ENCODE measurements around the gene CDH24.
"Not testable (repeated sequence)": the region's sequence is repeated elsewhere in the genome, so short reads cannot be mapped to it uniquely, and the experiment has no call there.

The CDH24 gene

DNA sequence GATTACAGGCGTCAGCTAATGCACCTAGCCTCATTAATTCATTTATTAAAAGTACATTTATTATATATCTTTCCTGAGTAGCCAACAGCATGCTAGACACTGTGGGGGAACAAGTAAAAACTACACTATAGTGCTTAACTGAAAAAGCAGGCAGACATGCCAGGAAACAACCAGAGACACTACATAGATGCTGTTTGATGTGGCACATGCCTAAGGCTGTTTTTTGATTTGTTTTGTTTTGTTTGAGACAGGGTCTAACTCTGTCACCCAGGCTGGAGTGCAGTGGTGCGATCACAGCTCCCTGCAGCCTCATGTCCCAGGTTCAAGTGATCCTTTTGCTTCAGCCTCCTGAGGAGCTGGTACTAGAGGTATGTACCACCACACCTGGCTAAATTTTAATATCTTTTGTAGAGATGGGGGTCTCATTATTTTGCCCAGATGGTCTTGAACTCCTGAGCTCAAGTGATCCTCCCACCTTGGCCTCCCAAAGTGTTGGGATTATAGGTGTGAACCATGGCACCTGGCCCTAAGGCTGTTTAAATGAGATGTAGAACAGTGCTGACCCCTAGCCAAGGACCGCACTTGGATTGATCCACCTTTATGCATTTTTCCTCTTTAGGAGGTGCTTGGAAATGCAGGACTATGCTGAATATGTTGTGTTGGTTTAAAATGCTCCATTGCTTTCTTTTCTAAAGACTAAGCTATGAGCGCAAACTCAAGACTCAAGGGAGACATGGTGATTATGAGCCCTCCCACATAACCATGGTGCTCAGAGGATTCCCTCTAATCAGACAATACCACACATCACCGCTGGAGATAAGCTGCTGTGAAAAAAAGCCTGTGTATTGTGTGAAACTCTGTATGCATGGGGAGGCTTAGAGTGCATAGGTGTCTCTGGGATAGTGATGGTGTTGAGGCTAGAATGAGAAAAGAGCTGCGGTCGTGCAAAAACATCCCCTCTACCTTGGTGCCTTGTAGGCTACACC lies 36.9 kb downstream of the CDH24 start:
- Histone ChIP-seq H3K27ac (no peak overlapping the region), H3K9me3 (no peaks in the 10 kb centered on the region), H3K4me1 (ENCODE audit: control insufficient read depth in 1 of 2, insufficient read depth in 1 of 2, low read depth in 1 of 2, low read length in 1 of 2) (peaks cover 5 to 9% of the 10 kb centered on the region in 2 experiments), H3K36me3 (no peaks in the 10 kb centered on the region), H3K27me3 (no peaks in the 10 kb centered on the region), H3K4me3 (ENCODE audit: low read depth in 1 of 2, low read length in 1 of 2) (no peak overlapping the region)
- TF ChIP-seq, protein P1, sequence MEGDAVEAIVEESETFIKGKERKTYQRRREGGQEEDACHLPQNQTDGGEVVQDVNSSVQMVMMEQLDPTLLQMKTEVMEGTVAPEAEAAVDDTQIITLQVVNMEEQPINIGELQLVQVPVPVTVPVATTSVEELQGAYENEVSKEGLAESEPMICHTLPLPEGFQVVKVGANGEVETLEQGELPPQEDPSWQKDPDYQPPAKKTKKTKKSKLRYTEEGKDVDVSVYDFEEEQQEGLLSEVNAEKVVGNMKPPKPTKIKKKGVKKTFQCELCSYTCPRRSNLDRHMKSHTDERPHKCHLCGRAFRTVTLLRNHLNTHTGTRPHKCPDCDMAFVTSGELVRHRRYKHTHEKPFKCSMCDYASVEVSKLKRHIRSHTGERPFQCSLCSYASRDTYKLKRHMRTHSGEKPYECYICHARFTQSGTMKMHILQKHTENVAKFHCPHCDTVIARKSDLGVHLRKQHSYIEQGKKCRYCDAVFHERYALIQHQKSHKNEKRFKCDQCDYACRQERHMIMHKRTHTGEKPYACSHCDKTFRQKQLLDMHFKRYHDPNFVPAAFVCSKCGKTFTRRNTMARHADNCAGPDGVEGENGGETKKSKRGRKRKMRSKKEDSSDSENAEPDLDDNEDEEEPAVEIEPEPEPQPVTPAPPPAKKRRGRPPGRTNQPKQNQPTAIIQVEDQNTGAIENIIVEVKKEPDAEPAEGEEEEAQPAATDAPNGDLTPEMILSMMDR (IDR thresholded peaks at IDR 0.05) = no peak

DNA sequence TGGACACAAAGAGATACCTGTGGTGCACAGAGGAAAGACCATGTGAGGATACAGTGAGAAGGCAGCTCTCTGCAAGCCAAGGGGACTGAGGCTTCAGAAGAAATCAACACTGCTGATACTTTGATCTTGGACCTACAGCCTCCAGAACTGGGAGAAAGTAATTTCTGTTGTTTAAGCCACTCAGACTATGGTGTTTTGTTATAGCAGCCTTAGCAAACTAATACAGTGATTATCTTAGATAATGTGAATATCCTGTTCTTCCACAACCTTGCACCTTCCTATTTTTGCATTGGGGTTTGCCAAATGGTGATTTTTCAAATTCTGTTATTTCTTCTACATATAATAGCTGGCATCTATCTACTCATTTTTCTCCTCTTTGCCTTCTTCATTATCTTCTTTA lies 39.2 kb downstream of the CDH24 start:
- H3K9me3 ChIP-seq = no peaks in the 10 kb centered on the region
- H3K4me3 ChIP-seq (ENCODE audit: low read depth in 1 of 2, low read length in 1 of 2) = no peak overlapping the region
- no peak overlapping the region for H3K27ac ChIP-seq

DNA sequence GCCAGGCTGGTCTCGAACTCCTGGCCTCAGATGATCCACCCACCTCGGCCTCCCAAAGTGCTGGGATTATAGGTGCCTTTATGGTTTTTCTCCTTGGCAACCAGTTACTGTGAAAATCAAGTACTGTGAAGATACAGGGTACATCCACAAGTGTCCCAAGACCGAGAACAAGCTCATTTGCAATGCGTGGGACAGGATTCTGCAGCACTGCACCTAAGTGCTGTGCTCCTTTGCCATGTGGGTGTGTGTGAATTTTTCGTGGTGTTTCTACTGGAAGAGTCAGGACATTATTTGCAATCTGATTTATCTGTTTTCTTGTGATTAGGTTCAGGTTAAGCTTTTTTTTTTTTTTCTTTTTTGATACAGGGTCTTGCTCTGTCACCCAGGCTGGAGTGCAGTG lies 40.2 kb downstream of the CDH24 start:
- no peaks in the 10 kb centered on the region for H3K27me3 ChIP-seq
- H3K4me1 ChIP-seq (ENCODE audit: control insufficient read depth in 1 of 2, insufficient read depth in 1 of 2, low read depth in 1 of 2, low read length in 1 of 2) = no peaks in the 10 kb centered on the region
- no peaks in the 10 kb centered on the region for H3K36me3 ChIP-seq
- no peak overlapping the region for H3K27ac ChIP-seq
- H3K4me3 ChIP-seq (ENCODE audit: low read depth in 1 of 2, low read length in 1 of 2) = no peak overlapping the region
- TF ChIP-seq, protein P1 (IDR thresholded peaks at IDR 0.05) = no peak
- no peaks in the 10 kb centered on the region for H3K9me3 ChIP-seq

More for the DNA sequence above, 39.2 kb downstream of the CDH24 start:
- Histone ChIP-seq H3K36me3 (no peaks in the 10 kb centered on the region), H3K4me1 (ENCODE audit: control insufficient read depth in 1 of 2, insufficient read depth in 1 of 2, low read depth in 1 of 2, low read length in 1 of 2) (no peaks in the 10 kb centered on the region), H3K27me3 (no peaks in the 10 kb centered on the region)
- TF ChIP-seq, protein P1 (IDR thresholded peaks at IDR 0.05) = no peak

DNA sequence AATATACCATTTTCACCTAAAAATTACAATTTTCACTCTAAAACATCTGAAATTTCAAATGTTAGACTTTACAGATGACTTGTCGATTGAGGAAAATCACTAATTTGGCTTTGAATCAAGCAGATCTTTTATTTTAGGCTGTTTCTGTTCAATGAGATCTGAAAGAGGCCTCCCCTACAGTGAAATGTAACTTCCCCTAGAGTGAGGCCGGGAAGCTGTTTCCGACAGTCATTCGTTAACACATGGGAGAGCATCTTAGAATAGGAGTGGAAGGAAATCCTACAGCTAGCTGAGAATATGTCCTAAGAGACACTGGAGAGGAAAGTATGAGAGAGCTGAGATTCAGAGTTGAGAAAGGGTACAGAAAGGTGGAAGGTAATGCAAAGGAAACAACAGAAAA lies 41.7 kb downstream of the CDH24 start:
- Histone ChIP-seq H3K9me3 (no peaks in the 10 kb centered on the region), H3K36me3 (no peaks in the 10 kb centered on the region), H3K4me3 (ENCODE audit: low read depth in 1 of 2, low read length in 1 of 2) (no peak overlapping the region), H3K27ac (no peak overlapping the region), H3K4me1 (ENCODE audit: control insufficient read depth in 1 of 2, insufficient read depth in 1 of 2, low read depth in 1 of 2, low read length in 1 of 2) (peaks cover under 1% of the 10 kb centered on the region in 2 experiments), H3K27me3 (no peaks in the 10 kb centered on the region)
- TF ChIP-seq, protein P1 (IDR thresholded peaks at IDR 0.05) = no peak

DNA sequence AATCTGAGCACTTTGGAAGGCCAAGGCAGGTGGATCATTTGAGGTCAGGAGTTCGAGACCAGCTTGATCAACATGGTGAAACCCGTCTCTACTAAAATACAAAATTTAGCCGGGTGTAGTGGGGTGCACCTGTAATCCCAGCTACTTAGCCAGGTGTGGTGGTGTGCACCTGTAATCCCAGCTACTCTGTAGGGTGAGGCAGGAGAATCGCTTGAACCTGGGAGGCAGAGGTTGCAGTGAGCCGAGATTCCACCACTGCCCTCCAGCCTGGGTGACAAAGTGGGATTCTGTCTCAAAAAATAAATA lies 43.6 kb downstream of the CDH24 start:
- not testable (repeated sequence) for H3K9me3 ChIP-seq; H3K36me3 ChIP-seq; H3K27ac ChIP-seq; H3K27me3 ChIP-seq; H3K4me3 ChIP-seq (ENCODE audit: low read depth in 1 of 2, low read length in 1 of 2)
- H3K4me1 ChIP-seq (ENCODE audit: control insufficient read depth in 1 of 2, insufficient read depth in 1 of 2, low read depth in 1 of 2, low read length in 1 of 2) = peaks cover 14 to 15% of the 10 kb centered on the region in 2 experiments

DNA sequence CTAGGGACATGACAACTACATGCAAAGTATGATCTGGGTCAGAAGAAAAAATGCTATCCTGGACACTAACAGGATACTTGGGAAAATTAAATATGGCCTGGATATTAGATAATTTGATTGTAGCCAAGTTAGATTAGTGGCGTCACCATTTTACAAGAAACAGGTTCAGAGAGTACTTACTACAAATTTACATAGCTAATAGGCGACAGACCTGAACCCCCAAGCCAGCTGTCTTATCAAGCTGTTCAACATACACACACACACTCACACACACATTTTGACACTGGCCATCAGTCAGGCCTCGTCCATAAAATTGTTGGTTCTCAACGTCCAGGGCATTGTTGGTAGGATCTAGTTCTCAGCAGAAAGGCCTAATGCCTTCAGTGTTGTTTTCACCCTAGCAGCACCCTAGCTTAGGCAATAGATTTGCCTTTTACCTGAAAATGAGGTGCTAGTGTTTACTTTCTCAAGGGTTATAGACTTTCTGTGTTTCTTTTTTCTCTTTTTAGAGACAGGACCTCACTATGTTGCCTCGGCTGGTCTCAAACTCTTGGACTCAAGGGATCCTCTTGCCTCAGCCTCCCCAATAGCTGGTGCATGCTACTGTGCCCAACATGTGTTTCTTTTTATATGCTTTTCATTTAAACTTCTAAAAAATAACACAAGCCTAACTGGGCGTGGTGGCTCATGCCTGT lies 44.1 kb downstream of the CDH24 start:
- no peaks in the 10 kb centered on the region for H3K27me3 ChIP-seq
- H3K27ac ChIP-seq = no peak overlapping the region
- H3K36me3 ChIP-seq = no peaks in the 10 kb centered on the region
- TF ChIP-seq, protein P1 (IDR thresholded peaks at IDR 0.05) = no peak
- H3K4me1 ChIP-seq (ENCODE audit: control insufficient read depth in 1 of 2, insufficient read depth in 1 of 2, low read depth in 1 of 2, low read length in 1 of 2) = peaks cover 14 to 20% of the 10 kb centered on the region in 2 experiments
- H3K9me3 ChIP-seq = no peaks in the 10 kb centered on the region
- no peak overlapping the region for H3K4me3 ChIP-seq (ENCODE audit: low read depth in 1 of 2, low read length in 1 of 2)
